HepG2 (cell line): ENCODE measurements around the gene PPP1R3C. TPM values are rescaled to one million over a fixed set of nuclear protein-coding genes. Genes with fewer than 3 reads are reported as not detected.
A peak's percentile ranks its signal among the peaks of the same experiment; 100 is the strongest.

Experiments used
- AHR ChIP-seq: IDR thresholded peaks from 2 replicates; pipeline ENCODE4 v1.6.1; 2018; ENCODE audit warnings: missing genetic modification reagents, missing compliant biosample characterization
- ARNT ChIP-seq: fragments of 450-650 bp; IDR thresholded peaks from 2 replicates; pipeline ENCODE4 v1.6.1; 2017
- CC2D1A ChIP-seq: sonication (generic); formaldehyde crosslinking; IDR thresholded peaks from 2 replicates; pipeline ENCODE4 v1.8.1; 2023; ENCODE audit warnings: mild to moderate bottlenecking, missing genetic modification reagents
- FOXP1 ChIP-seq, 2 experiments: fragments of 450-650 bp in 1 of 2; IDR thresholded peaks; 2 replicates each; pipeline ENCODE4 v1.6.1; 2017 to 2018; ENCODE audit warnings: antibody characterized with exemption in 1 of 2
- ISX ChIP-seq: sonication (generic); formaldehyde crosslinking; conservative IDR thresholded peaks from 2 replicates; pipeline ENCODE4 v1.5.0; 2020; ENCODE audit warnings: missing genetic modification reagents
- NFE2 ChIP-seq: sonication (generic); formaldehyde crosslinking; IDR thresholded peaks from 2 replicates; pipeline ENCODE4 v1.4.0; 2020; ENCODE audit warnings: missing genetic modification reagents
- NFIC ChIP-seq: IDR thresholded peaks from 2 replicates; pipeline ENCODE4 v1.6.1; 2012; ENCODE audit warnings: mild to moderate bottlenecking, low read length, inconsistent platforms
- ONECUT2 ChIP-seq: sonication (generic); formaldehyde crosslinking; IDR thresholded peaks from 2 replicates; pipeline ENCODE4 v1.4.0; 2020; ENCODE audit warnings: missing genetic modification reagents
- SOX6 ChIP-seq, 2 experiments: fragments of 450-650 bp in 1 of 2; sonication (generic) in 1 of 2; formaldehyde crosslinking in 1 of 2; IDR thresholded peaks; 2 replicates each; pipeline versions ENCODE4 v1.4.0 to v1.6.1; 2017 to 2020; ENCODE audit warnings: antibody characterized with exemption in 1 of 2, mild to moderate bottlenecking in 1 of 2, missing genetic modification reagents in 1 of 2
- TAF15 ChIP-seq: fragments of 200-400 bp; formaldehyde crosslinking; IDR thresholded peaks from one replicate; pipeline ENCODE4 v1.6.1; 2018; ENCODE audit warnings: mild to moderate bottlenecking, low read depth, low read length; ENCODE audit not compliant: poor library complexity, severe bottlenecking
- THAP11 ChIP-seq: IDR thresholded peaks from 2 replicates; pipeline ENCODE4 v1.6.1; 2016; ENCODE audit warnings: missing biosample characterization, missing genetic modification reagents
- ZNF501 ChIP-seq: sonication (generic); formaldehyde crosslinking; IDR thresholded peaks from 2 replicates; pipeline ENCODE4 v1.5.1; 2020; ENCODE audit warnings: mild to moderate bottlenecking, moderate library complexity, missing genetic modification reagents
- ZNF510 ChIP-seq: sonication (generic); formaldehyde crosslinking; IDR thresholded peaks from 2 replicates; pipeline ENCODE4 v1.4.0; 2020; ENCODE audit warnings: low read depth, mild to moderate bottlenecking, missing genetic modification reagents
- ZNF605 ChIP-seq: sonication (generic); formaldehyde crosslinking; IDR thresholded peaks from 2 replicates; pipeline ENCODE4 v1.8.0; 2022; ENCODE audit warnings: mild to moderate bottlenecking, missing genetic modification reagents
- ZNF660 ChIP-seq: sonication (generic); formaldehyde crosslinking; IDR thresholded peaks from 2 replicates; pipeline ENCODE4 v1.5.1; 2020; ENCODE audit warnings: mild to moderate bottlenecking, low read depth, missing genetic modification reagents, borderline replicate concordance
- ZNF749 ChIP-seq: sonication (generic); formaldehyde crosslinking; IDR thresholded peaks from 2 replicates; pipeline ENCODE4 v1.8.0; 2022; ENCODE audit warnings: mild to moderate bottlenecking, missing genetic modification reagents, moderate library complexity, borderline replicate concordance
- ZNF83 ChIP-seq: sonication (generic); formaldehyde crosslinking; IDR thresholded peaks from 2 replicates; pipeline ENCODE4 v1.4.0; 2020; ENCODE audit warnings: missing genetic modification reagents, mild to moderate bottlenecking, borderline replicate concordance
- polyA plus RNA-seq, 8 experiments: library from polyadenylated mRNA; depleted of rRNA in 3 of 8; stranded (reverse) in 7 of 8; unstranded in 1 of 8; fragments of >200 nt; fragmentation: Illumina TruSeq in 4 of 8; extraction: Trizol in 4 of 8; gene quantifications; 2 replicates each; pipeline versions ENCODE4 v1.2.1 to v1.2.3, GENCODE V29; 2011 to 2016; ENCODE audit warnings: low read depth in 4 of 8, missing spikeins in 1 of 8, mixed read lengths in 1 of 8; ENCODE audit not compliant: insufficient read depth in 1 of 8
- total RNA-seq, 5 experiments: library from RNA; depleted of rRNA; stranded (reverse); fragments of >200 nt; fragmentation: Illumina TruSeq; extraction: Trizol; gene quantifications; 2 replicates each; pipeline ENCODE4 v1.2.3, GENCODE V29; 2016; ENCODE audit warnings: low read depth in 1 of 5
- TF ChIP-seq, protein P1 (sequence below): IDR thresholded peaks from 2 replicates; pipeline ENCODE4 v1.6.1; 2016; ENCODE audit warnings: missing biosample characterization, missing genetic modification reagents, low read depth
- TF ChIP-seq, protein P2 (sequence below): sonication (generic); formaldehyde crosslinking; IDR thresholded peaks from 2 replicates; pipeline ENCODE4 v1.5.1; 2020; ENCODE audit warnings: missing genetic modification reagents, mild to moderate bottlenecking, borderline replicate concordance
- TF ChIP-seq, protein P3 (sequence below): sonication (generic); formaldehyde crosslinking; IDR thresholded peaks from 2 replicates; pipeline ENCODE4 v1.4.0; 2020; ENCODE audit warnings: missing genetic modification reagents, mild to moderate bottlenecking, borderline replicate concordance
- TF ChIP-seq, protein P4 (sequence below): sonication (generic); formaldehyde crosslinking; IDR thresholded peaks from 2 replicates; pipeline ENCODE4 v1.5.0; 2020; ENCODE audit warnings: mild to moderate bottlenecking, low read depth, missing genetic modification reagents, borderline replicate concordance
- TF ChIP-seq, protein P5 (sequence below): sonication (generic); formaldehyde crosslinking; IDR thresholded peaks from 2 replicates; pipeline ENCODE4 v1.8.1; 2022; ENCODE audit warnings: mild to moderate bottlenecking, missing genetic modification reagents

The PPP1R3C gene
- total and polyA plus RNA-seq, 2 of the 13 experiments (the other 11 are each of a cell fraction or from before 2014, with no cell fraction given) = 13.3 to 14.8 TPM

DNA sequence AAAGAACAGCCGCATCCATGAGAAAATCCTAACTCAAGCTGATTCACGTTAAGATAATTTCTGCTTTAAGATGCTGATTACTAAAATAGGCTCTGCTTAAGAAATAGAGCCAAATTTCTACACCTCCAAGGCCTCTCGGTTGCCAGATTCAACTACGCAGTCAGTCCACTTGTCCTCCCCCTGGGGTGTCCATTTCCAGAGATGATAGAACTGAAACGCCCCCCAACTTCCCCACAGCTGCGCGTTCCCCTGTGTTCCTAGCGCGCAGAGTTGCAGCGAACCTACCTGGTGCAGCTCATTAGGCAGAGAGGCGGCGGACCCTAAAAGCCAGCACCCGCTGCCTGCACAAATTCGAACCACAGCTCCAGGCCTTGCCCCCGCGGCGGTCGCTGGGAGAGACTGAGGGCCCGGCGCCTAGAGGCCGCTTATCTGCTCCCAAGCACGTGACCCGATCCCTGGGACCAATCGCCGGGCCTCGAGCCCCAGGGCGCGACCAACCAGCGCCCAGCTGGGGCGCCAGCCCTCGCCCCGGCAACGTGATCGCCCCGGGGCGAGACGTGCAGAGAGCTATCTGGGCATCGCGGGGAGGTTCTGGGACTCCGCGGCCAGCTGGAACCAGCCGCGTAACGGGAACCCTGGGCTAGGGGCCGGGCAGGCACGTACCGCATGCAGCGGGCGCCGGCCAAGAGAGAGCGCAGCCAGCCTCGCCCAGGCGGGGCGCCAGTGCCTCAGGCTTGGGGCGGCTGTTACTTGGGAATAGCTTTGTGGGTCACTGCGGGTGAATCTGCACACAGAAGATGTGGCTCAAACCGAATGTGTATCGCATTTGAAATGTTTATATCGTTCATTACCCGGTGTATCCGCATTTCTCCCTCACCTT lies at the start of gene PPP1R3C (continued):
- TF ChIP-seq, protein P1, sequence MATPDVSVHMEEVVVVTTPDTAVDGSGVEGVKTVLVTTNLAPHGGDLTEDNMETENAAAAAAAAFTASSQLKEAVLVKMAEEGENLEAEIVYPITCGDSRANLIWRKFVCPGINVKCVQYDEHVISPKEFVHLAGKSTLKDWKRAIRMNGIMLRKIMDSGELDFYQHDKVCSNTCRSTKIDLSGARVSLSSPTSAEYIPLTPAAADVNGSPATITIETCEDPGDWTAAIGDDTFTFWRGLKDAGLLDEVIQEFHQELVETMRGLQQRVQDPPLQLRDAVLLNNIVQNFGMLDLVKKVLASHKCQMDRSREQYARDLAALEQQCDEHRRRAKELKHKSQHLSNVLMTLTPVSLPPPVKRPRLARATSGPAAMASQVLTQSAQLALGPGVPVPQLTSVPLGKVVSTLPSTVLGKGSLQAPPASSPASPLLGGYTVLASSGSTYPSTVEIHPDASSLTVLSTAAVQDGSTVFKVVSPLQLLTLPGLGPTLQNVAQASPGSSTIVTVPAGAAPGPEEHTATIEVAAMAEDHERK = peak; percentile 34
- TF ChIP-seq ARNT (no peak), CC2D1A (CRISPR knock-in tag) (0 out of 2 replicates have a peak, but pooled peaks have one; percentile 20), ONECUT2 (CRISPR knock-in tag) (peak; percentile 17; the same call in 1 of the 2 replicates), FOXP1 (IDR thresholded peaks at IDR 0.05) (no peak), FOXP1 (CRISPR knock-in tag; IDR thresholded peaks at IDR 0.05) (no peak), ISX (peak; percentile 90), ZNF749 (peak; percentile 98), TAF15 (peak; percentile 98), ZNF605 (CRISPR knock-in tag) (peak; percentile 98), ZNF510 (CRISPR knock-in tag) (peak; percentile 97), ZNF660 (CRISPR knock-in tag) (no peak), THAP11 (CRISPR knock-in tag) (peak; percentile 79), NFE2 (CRISPR knock-in tag) (no peak), NFIC (peak; percentile 55), AHR (CRISPR knock-in tag) (peak; percentile 96), SOX6 (IDR thresholded peaks at IDR 0.05) (no peak), SOX6 (CRISPR knock-in tag; IDR thresholded peaks at IDR 0.05) (peak; percentile 74), ZNF501 (CRISPR knock-in tag) (peak; percentile 97), ZNF83 (CRISPR knock-in tag) (no peak; the same call in 1 of the 2 replicates)
- TF ChIP-seq, protein P2, sequence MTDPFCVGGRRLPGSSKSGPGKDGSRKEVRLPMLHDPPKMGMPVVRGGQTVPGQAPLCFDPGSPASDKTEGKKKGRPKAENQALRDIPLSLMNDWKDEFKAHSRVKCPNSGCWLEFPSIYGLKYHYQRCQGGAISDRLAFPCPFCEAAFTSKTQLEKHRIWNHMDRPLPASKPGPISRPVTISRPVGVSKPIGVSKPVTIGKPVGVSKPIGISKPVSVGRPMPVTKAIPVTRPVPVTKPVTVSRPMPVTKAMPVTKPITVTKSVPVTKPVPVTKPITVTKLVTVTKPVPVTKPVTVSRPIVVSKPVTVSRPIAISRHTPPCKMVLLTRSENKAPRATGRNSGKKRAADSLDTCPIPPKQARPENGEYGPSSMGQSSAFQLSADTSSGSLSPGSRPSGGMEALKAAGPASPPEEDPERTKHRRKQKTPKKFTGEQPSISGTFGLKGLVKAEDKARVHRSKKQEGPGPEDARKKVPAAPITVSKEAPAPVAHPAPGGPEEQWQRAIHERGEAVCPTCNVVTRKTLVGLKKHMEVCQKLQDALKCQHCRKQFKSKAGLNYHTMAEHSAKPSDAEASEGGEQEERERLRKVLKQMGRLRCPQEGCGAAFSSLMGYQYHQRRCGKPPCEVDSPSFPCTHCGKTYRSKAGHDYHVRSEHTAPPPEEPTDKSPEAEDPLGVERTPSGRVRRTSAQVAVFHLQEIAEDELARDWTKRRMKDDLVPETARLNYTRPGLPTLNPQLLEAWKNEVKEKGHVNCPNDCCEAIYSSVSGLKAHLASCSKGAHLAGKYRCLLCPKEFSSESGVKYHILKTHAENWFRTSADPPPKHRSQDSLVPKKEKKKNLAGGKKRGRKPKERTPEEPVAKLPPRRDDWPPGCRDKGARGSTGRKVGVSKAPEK (CRISPR knock-in tag) = 0 out of 2 replicates have a peak, but pooled peaks have one; percentile 55
- TF ChIP-seq, protein P3, sequence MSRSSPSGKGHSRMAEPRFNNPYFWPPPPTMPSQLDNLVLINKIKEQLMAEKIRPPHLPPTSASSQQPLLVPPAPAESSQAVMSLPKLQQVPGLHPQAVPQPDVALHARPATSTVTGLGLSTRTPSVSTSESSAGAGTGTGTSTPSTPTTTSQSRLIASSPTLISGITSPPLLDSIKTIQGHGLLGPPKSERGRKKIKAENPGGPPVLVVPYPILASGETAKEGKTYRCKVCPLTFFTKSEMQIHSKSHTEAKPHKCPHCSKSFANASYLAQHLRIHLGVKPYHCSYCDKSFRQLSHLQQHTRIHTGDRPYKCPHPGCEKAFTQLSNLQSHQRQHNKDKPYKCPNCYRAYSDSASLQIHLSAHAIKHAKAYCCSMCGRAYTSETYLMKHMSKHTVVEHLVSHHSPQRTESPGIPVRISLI = peak; percentile 73; the same call in 1 of the 2 replicates
- TF ChIP-seq, protein P4, sequence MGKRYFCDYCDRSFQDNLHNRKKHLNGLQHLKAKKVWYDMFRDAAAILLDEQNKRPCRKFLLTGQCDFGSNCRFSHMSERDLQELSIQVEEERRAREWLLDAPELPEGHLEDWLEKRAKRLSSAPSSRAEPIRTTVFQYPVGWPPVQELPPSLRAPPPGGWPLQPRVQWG (CRISPR knock-in tag) = no peak
- TF ChIP-seq, protein P5, sequence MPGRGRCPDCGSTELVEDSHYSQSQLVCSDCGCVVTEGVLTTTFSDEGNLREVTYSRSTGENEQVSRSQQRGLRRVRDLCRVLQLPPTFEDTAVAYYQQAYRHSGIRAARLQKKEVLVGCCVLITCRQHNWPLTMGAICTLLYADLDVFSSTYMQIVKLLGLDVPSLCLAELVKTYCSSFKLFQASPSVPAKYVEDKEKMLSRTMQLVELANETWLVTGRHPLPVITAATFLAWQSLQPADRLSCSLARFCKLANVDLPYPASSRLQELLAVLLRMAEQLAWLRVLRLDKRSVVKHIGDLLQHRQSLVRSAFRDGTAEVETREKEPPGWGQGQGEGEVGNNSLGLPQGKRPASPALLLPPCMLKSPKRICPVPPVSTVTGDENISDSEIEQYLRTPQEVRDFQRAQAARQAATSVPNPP (CRISPR knock-in tag) = peak; percentile 96
